CD4-positive, alpha-beta T cell treated with Interferon gamma for 1 hour (primary cell): Measurements from ENCODE around the gene MAST2.

Experiments
- DNase-seq: peaks from one replicate; pipeline ENCODE4 v3.0.0-alpha.2; 2020

MAST2 gene

GRCh38 chr1:46080257-46080656, 276.8 kb downstream of the MAST2 start:
- DNase-seq, result no peak

- no peak for DNase-seq
Observed at GRCh38 chr1:46081206-46081605, 277.8 kb downstream of the MAST2 start.

- DNase-seq, result no peak
Observed at GRCh38 chr1:46081619-46082018, 278.2 kb downstream of the MAST2 start.

- DNase-seq, result no peak
Observed at GRCh38 chr1:46083579-46083978, 280.2 kb downstream of the MAST2 start.

GRCh38 chr1:46084553-46085451, 281.4 kb downstream of the MAST2 start:
- no peak for DNase-seq
